HG03575 (cell line): ENCODE data around the gene HLTF.
A peak's percentile ranks its signal among the peaks of the same experiment; 100 is the strongest.
"Not testable (repeated sequence)": the region's sequence is repeated elsewhere in the genome, so short reads cannot be mapped to it uniquely, and the experiment has no call there.

Source experiments
- ATAC-seq: cut with Tn5 transposase; IDR thresholded peaks from one replicate; pipeline ENCODE4 v1.9.1; 2021; ENCODE audit not compliant: unreplicated experiment, insufficient number of reproducible peaks, low FRiP score; ENCODE audit errors: extremely low read depth

The HLTF gene

GRCh38 chr3:148999806-149000205 is 86.5 kb downstream of the HLTF start:
- ATAC-seq: no peak

GRCh38 chr3:148998715-148999423 is 87.5 kb downstream of the HLTF start:
- no peak for ATAC-seq

- no peak for ATAC-seq
Observed at GRCh38 chr3:148998297-148998696, 88.0 kb downstream of the HLTF start.

GRCh38 chr3:148997623-148998022 is 88.7 kb downstream of the HLTF start:
- ATAC-seq: no peak

- ATAC-seq: no peak
Observed at GRCh38 chr3:148992635-148993255, 93.6 kb downstream of the HLTF start.

GRCh38 chr3:148992027-148992634 is 94.2 kb downstream of the HLTF start:
- ATAC-seq: peak; percentile 9

GRCh38 chr3:148991219-148992026 is 94.9 kb downstream of the HLTF start, which contains the start of gene GYG1:
Gene GYG1 (plus strand): TSS chr3:148991540. CDS start chr3:148991641, 101 bp downstream.
- peak; percentile 64 for ATAC-seq

GRCh38 chr3:148990236-148990635 is 96.1 kb downstream of the HLTF start:
- no peak for ATAC-seq

- ATAC-seq: not testable (repeated sequence)
Observed at GRCh38 chr3:148987551-148987950, 98.8 kb downstream of the HLTF start.

GRCh38 chr3:148981273-148981672 is 105.1 kb downstream of the HLTF start:
- no peak for ATAC-seq
